ENCODE data around the gene MSI2.

The MSI2 gene

GRCh38 chr17:57402681-57403180 is 146.4 kb downstream of the MSI2 start:
- no peak for DNase-seq

- no peak for DNase-seq
These were observed 146.9 kb downstream of the MSI2 start for GRCh38 chr17:57403236-57403635.

- DNase-seq, result no peak
These were observed 147.8 kb downstream of the MSI2 start for GRCh38 chr17:57404073-57404472.

DNA sequence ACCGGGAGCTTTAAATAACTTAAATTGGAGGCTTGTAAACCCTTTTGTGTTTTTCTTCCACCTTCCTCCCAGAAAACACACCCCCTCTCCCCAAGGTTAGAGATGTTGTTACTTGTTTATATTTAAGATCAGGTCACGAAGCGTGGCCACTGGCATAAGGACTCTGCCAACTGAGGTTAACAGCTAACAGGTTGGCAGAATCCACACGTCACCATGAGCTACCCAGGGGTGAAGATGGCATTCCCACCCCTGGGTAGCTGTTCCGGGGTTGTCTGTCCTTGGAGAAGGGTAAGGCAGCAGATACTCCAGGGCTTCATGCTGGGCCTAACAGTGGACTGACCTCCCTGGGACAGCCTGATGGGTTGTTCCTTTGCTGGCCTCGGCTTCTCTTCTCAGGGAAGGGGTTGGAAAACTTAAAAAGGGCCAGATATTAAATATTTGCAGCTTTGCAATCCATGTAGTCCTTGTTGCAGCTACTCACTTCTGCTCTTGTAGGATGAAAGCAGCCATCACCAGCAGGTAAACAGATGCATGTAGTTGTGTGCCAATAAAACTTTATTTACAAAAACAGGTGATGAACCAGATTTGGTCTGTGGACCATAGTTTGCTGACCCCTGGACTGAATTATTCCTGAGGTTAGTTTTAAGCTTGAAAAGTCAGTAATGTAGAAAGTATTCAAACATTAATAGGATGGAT is 148.6 kb downstream of the MSI2 start:
- no peak for DNase-seq

- no peak for DNase-seq
These were observed 149.3 kb downstream of the MSI2 start for GRCh38 chr17:57405491-57406072.

GRCh38 chr17:57406131-57406980 is 150.0 kb downstream of the MSI2 start:
- no peak for DNase-seq

GRCh38 chr17:57406981-57407286 is 150.6 kb downstream of the MSI2 start:
- DNase-seq, result no peak

- no peak for DNase-seq
These were observed 151.2 kb downstream of the MSI2 start for GRCh38 chr17:57407287-57408070.

- DNase-seq, result no peak
These were observed 151.9 kb downstream of the MSI2 start for GRCh38 chr17:57408071-57408811.

- no peak for DNase-seq
These were observed 153.8 kb downstream of the MSI2 start for GRCh38 chr17:57410169-57410568.

DNA sequence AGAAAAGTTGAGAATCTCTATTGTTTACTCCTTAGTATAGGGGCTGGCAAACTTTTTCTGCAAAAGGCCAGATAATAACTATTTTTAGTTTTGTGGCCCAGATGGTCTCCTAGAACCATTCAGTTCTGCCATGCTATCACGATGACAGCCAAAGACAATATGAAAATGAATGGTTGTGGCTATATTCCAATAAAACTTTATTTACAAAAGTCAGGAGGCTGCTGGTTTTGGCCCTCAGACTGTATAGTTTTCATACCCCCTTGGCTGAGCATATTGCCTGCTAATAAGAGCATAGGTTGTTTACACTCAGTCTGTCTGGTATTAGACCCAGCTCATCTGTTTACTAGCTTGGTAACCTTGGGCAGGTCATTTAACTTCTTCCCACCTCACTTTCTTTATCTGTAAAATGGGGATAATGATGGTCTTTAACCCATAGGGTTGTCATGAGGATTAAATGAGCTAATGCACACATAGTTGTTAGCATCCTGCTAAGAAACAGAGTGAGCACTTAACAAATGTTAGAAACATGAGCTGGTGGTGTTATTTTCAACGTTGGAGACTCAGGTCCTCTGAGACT is 156.3 kb downstream of the MSI2 start:
- DNase-seq, result no peak

GRCh38 chr17:57413848-57414651 is 157.7 kb downstream of the MSI2 start:
- no peak for DNase-seq

DNA sequence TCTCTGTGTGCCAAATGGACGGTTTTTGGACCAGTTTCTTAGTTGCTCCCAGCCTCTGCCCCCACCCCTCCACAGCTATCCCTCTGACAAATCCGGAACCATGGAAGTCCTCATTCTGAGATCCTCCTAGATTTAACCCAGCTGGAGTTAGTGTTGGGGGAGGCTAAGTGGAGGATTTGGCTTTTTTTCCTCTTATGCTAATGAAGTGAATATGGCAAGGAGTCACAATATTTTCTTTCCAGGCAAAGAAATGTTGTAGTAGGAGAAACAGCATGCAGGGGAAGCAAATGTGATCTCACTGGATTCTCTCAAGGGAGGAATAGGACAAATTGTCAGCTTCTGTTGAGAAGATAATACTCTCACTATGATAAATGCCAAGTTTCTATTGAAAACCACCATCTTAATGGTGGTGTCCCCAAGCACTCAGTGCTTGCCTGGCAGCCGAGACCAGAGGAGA is 159.5 kb downstream of the MSI2 start:
- DNase-seq, result no peak

DNA sequence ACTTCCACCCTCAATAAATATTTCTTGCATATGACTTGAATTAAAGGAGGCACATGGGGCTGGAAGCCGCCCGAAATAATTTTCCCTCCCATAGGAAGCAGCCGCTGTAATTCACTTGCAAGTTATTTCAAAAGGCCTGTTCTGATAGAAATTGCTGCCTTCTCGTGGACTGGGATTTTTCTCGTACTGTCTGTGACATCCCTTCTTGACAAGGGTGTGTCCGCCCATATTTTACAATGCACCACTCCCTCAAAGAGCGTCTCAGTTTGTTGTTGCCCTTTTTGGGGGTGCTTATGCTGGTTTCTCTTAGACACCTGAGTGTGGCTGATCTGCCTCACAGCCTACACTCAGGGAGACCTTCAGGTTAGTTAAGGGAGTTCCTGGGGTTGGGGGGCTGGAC is 160.0 kb downstream of the MSI2 start:
- no peak for DNase-seq

- no peak for DNase-seq
These were observed 161.6 kb downstream of the MSI2 start for GRCh38 chr17:57417956-57418355.

GRCh38 chr17:57418463-57419246 is 162.3 kb downstream of the MSI2 start:
- DNase-seq, result no peak

DNA sequence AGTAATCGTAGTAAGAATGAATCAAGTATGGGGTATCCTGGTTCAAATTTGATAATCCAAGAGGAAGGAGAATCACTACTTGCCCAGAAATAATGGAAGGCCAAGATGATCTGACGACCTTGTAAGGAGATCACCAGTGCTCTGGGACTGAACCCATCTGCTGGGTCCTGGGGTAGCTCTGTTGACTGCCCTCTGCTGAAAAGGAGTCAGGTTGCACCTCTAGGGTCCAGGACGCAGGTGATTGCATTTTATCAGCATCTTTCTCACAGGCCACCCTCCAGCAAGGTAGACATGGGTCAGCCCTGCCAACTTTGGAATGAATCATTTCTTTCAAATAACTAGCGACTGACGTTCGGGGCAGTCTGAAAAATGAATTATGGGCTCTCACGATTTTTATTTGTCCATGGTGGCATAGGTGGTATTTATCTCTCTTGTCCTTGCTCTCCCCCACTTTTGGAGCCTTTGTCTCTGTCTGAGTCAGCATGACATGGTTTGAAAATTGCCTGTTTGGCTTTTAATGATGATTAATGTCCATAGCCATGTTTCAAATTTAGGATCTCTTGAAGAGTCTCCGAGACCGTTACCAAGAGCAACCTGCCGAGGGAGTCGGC is 163.7 kb downstream of the MSI2 start:
- DNase-seq, result no peak

- DNase-seq, result no peak
These were observed 164.7 kb downstream of the MSI2 start for GRCh38 chr17:57420734-57421717.
